GM19455 (cell line): ENCODE results near the gene CCDC89.
"Not testable (repeated sequence)": the region's sequence is repeated elsewhere in the genome, so short reads cannot be mapped to it uniquely, and the experiment has no call there.

Source experiments
- ATAC-seq: cut with Tn5 transposase; IDR thresholded peaks from one replicate; pipeline ENCODE4 v1.9.1; 2021; ENCODE audit not compliant: unreplicated experiment

Gene CCDC89

GRCh38 chr11:85654343-85654742, 31.7 kb downstream of the CCDC89 start:
- not testable (repeated sequence) for ATAC-seq

GRCh38 chr11:85652786-85653447, 33.1 kb downstream of the CCDC89 start:
- ATAC-seq, result no peak

GRCh38 chr11:85651118-85651517, 34.9 kb downstream of the CCDC89 start:
- no peak for ATAC-seq

GRCh38 chr11:85647604-85648299, 38.2 kb downstream of the CCDC89 start, which contains the start of gene TMEM126A:
TMEM126A (plus strand) TSS chr11:85647967; CDS start chr11:85650256, 2,289 bp downstream.
- ATAC-seq, result peak; percentile 99

GRCh38 chr11:85647078-85647477, 38.9 kb downstream of the CCDC89 start:
- ATAC-seq, result peak; percentile 3

- no peak for ATAC-seq
Measured at GRCh38 chr11:85643191-85643614, 42.8 kb downstream of the CCDC89 start.

- no peak for ATAC-seq
Measured at GRCh38 chr11:85634747-85635146, 51.2 kb downstream of the CCDC89 start.
